ENCODE measurements around the gene NUMBL. TPM values are rescaled to one million over a fixed set of nuclear protein-coding genes. Genes with fewer than 3 reads are reported as not detected.
A peak's percentile ranks its signal among the peaks of the same experiment; 100 is the strongest.

NUMBL gene
- total RNA-seq, 1 experiment from 2014 or later, result 38.4 TPM

DNA sequence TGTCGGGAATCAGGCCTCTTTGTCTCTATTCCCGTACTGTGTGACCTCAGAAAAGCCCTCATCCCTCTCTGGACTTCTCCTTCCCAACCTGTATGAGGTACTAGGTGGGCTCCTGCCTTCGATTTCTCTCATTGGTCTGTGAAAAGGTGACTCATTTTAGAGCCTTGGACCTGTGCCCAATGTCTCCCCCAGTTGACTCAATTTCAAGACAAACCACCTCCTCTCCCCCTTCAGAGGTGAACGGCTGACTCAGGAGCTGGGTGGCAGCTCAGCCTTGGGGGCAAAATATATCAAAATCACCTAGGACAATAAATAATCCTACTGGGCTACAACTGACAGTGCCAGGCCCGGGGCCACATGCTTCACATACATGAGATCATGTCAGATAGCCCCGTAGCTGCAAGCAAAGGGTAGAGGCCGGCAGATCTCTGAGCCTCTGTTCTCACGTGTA is 25.6 kb upstream of the NUMBL start:
- TF ChIP-seq, protein P1, sequence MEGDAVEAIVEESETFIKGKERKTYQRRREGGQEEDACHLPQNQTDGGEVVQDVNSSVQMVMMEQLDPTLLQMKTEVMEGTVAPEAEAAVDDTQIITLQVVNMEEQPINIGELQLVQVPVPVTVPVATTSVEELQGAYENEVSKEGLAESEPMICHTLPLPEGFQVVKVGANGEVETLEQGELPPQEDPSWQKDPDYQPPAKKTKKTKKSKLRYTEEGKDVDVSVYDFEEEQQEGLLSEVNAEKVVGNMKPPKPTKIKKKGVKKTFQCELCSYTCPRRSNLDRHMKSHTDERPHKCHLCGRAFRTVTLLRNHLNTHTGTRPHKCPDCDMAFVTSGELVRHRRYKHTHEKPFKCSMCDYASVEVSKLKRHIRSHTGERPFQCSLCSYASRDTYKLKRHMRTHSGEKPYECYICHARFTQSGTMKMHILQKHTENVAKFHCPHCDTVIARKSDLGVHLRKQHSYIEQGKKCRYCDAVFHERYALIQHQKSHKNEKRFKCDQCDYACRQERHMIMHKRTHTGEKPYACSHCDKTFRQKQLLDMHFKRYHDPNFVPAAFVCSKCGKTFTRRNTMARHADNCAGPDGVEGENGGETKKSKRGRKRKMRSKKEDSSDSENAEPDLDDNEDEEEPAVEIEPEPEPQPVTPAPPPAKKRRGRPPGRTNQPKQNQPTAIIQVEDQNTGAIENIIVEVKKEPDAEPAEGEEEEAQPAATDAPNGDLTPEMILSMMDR (conservative IDR thresholded peaks at IDR 0.05; ENCODE audit: low read depth, low read length), result no peak
- TF ChIP-seq EZH2 (IDR thresholded peaks at IDR 0.05; ENCODE audit: borderline replicate concordance, low read depth, low read length, poor library complexity, severe bottlenecking), result no peak

DNA sequence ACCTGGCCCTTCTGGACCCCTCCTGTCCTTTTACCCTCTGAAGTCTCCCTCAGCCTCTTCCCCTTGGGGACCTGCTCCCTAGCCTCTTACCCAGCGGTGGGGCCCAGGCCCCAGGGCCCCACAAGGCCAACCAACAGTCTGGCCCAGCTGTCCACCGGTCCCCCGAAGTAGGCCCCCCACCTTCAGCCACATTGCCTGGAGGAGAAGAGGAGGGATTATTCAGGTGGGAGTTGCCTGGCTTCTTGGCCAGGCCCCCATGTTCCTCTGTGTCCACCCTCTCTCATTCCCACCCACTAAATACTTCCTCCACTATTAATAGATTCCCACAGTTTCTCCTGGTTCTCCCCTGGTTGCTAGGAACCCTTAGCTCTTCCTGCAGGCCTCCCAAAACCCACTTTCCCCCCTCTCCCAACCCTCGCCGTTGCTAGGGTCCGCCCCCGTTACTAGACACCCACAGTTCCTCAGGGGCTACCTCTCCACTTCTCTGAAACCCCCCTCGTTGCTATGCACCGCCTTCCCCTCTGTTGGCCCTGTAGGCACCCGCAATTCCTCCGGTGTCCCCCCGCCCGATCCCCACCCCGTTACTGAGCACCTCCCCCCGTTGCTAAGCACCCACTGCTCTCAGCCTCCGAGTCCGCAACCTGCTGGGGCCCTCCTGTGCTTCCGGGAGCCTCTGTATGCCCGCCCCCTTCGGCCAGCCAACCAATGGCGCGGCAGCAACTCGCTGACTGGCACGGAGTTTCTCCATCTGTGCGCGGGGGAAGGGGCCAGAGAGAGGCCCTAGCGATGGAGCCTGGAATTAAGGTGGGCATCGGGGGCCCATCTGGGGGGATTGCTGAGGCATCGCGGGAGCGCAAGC is 24.2 kb upstream of the NUMBL start:
- peaks cover 8% of the 10 kb centered on the region for H3K36me3 ChIP-seq (ENCODE audit: insufficient read depth, low read length, poor library complexity, severe bottlenecking)
- no TSS peak for BruUV-seq (replicated peaks)
- no peaks in the 10 kb centered on the region for H3K9me3 ChIP-seq (ENCODE audit: low read depth, low read length, poor library complexity, severe bottlenecking)
- intact Hi-C loops (cut with micrococcal nuclease; ENCODE audit: unreplicated experiment), result loop anchor here (10.0 kb wide), 1 partner anchor 90 kb away; no protein-coding TSS in a partner anchor
- H3K27ac ChIP-seq (ENCODE audit: low read depth, low read length, poor library complexity, severe bottlenecking), result peak overlapping the region; percentile 80
- no peak for TF ChIP-seq EZH2 (IDR thresholded peaks at IDR 0.05; ENCODE audit: borderline replicate concordance, low read depth, low read length, poor library complexity, severe bottlenecking)
- TF ChIP-seq, protein P1 (conservative IDR thresholded peaks at IDR 0.05; ENCODE audit: low read depth, low read length), result no peak
- peak overlapping the region; percentile 68 for H3K4me3 ChIP-seq (ENCODE audit: low read depth, low read length, poor library complexity, severe bottlenecking)
- peak; percentile 97 for DNase-seq (ENCODE audit: low spot score)
- ChIA-PET CTCF (no interaction called here), POLR2A (ENCODE audit: low non-redundant PET) (no interaction called here)
- H3K27me3 ChIP-seq (replicated peaks; ENCODE audit: insufficient read depth, low read depth, low read length, poor library complexity), result no peaks in the 10 kb centered on the region
- H3K4me1 ChIP-seq (ENCODE audit: insufficient read depth, low read length, poor library complexity, severe bottlenecking), result peaks cover 37% of the 10 kb centered on the region

More for the DNA sequence above, 25.6 kb upstream of the NUMBL start:
- no TSS peak for BruUV-seq (replicated peaks)
- Histone ChIP-seq H3K27ac (ENCODE audit: low read depth, low read length, poor library complexity, severe bottlenecking) (peak overlapping the region; percentile 80), H3K9me3 (ENCODE audit: low read depth, low read length, poor library complexity, severe bottlenecking) (no peaks in the 10 kb centered on the region), H3K4me3 (ENCODE audit: low read depth, low read length, poor library complexity, severe bottlenecking) (peak overlapping the region; percentile 68), H3K36me3 (ENCODE audit: insufficient read depth, low read length, poor library complexity, severe bottlenecking) (peaks cover 3% of the 10 kb centered on the region), H3K27me3 (replicated peaks; ENCODE audit: insufficient read depth, low read depth, low read length, poor library complexity) (no peaks in the 10 kb centered on the region), H3K4me1 (ENCODE audit: insufficient read depth, low read length, poor library complexity, severe bottlenecking) (peaks cover 39% of the 10 kb centered on the region)
- ChIA-PET POLR2A (ENCODE audit: low non-redundant PET) (no interaction called here), CTCF (no interaction called here)
- intact Hi-C loops (cut with micrococcal nuclease; ENCODE audit: unreplicated experiment), result loop anchor here (10.0 kb wide), 1 partner anchor 89 kb away; no protein-coding TSS in a partner anchor
- DNase-seq (ENCODE audit: low spot score), result no peak

DNA sequence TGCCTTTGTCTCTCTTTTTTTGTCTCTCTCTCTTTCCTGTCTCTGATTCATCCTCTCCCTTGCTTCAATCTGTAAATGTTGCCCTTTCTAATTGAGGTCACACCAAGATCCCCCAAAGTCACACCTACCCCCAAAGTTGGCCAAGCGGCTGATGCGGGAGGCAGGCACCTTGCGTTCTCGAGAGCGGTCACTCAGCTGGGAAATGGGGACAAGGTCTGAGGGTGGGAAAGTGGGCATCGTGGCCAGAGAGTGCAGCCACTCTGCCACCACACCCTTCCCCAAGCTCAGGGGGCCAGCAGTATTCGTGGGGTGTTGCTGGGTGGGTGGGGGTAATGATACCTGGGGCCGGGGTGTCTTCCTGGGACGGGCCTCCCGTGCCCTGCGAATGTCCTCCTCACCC is 23.5 kb upstream of the NUMBL start:
- no peak for DNase-seq (ENCODE audit: low spot score)
- TF ChIP-seq, protein P1 (conservative IDR thresholded peaks at IDR 0.05; ENCODE audit: low read depth, low read length), result no peak
- no peak for TF ChIP-seq EZH2 (IDR thresholded peaks at IDR 0.05; ENCODE audit: borderline replicate concordance, low read depth, low read length, poor library complexity, severe bottlenecking)
- no peaks in the 10 kb centered on the region for H3K9me3 ChIP-seq (ENCODE audit: low read depth, low read length, poor library complexity, severe bottlenecking)
- peaks cover 29% of the 10 kb centered on the region for H3K4me1 ChIP-seq (ENCODE audit: insufficient read depth, low read length, poor library complexity, severe bottlenecking)
- intact Hi-C loops (cut with micrococcal nuclease; ENCODE audit: unreplicated experiment), result loop anchor here (10.0 kb wide), 1 partner anchor 91 kb away; no protein-coding TSS in a partner anchor
- ChIA-PET POLR2A (ENCODE audit: low non-redundant PET) (no interaction called here), CTCF (no interaction called here)
- H3K27me3 ChIP-seq (replicated peaks; ENCODE audit: insufficient read depth, low read depth, low read length, poor library complexity), result no peaks in the 10 kb centered on the region
- peak overlapping the region; percentile 68 for H3K4me3 ChIP-seq (ENCODE audit: low read depth, low read length, poor library complexity, severe bottlenecking)
- BruUV-seq (replicated peaks), result no TSS peak
- H3K27ac ChIP-seq (ENCODE audit: low read depth, low read length, poor library complexity, severe bottlenecking), result peak overlapping the region; percentile 77
- peaks cover 15% of the 10 kb centered on the region for H3K36me3 ChIP-seq (ENCODE audit: insufficient read depth, low read length, poor library complexity, severe bottlenecking)
